Neural cell (in vitro differentiated cells): Measurements from ENCODE around the gene TMEM87A.

Source experiments
- CTCF ChIP-seq: fragments of 450-650 bp; IDR thresholded peaks from 2 replicates; pipeline ENCODE4 v1.5.1; 2014; ENCODE audit warnings: antibody characterized with exemption, mild to moderate bottlenecking, moderate library complexity; ENCODE audit not compliant: poor library complexity, severe bottlenecking
- EP300 ChIP-seq: fragments of 450-650 bp; conservative IDR thresholded peaks from 2 replicates; pipeline ENCODE4 v1.6.1; 2014; ENCODE audit warnings: antibody characterized with exemption, mild to moderate bottlenecking, moderate library complexity; ENCODE audit not compliant: poor library complexity, severe bottlenecking
- EZH2 ChIP-seq: fragments of 200-600, 300-800 bp; shearing (Covaris generic), sonication (generic); IDR thresholded peaks from 2 replicates; pipeline ENCODE4 v1.6.1; 2014; ENCODE audit warnings: antibody characterized with exemption, low read length, borderline replicate concordance, mild to moderate bottlenecking; ENCODE audit not compliant: insufficient read depth, poor library complexity, severe bottlenecking
- MXI1 ChIP-seq: fragments of 450-650 bp; conservative IDR thresholded peaks from 2 replicates; pipeline ENCODE4 v1.6.1; 2014; ENCODE audit warnings: antibody characterized with exemption, mild to moderate bottlenecking; ENCODE audit not compliant: poor library complexity, severe bottlenecking
- REST ChIP-seq: IDR thresholded peaks from 2 replicates; pipeline ENCODE4 v1.6.1; 2012; ENCODE audit warnings: borderline replicate concordance
- SMC3 ChIP-seq: fragments of 450-650 bp; conservative IDR thresholded peaks from 2 replicates; pipeline ENCODE4 v1.6.1; 2014; ENCODE audit warnings: antibody characterized with exemption, mild to moderate bottlenecking, moderate library complexity; ENCODE audit not compliant: poor library complexity
- TAF1 ChIP-seq: IDR thresholded peaks from 2 replicates; pipeline ENCODE4 v1.6.1; 2012; ENCODE audit warnings: low read depth

GRCh38 chr15:42315521-42315920 is 42.3 kb upstream of the TMEM87A start:
- no peak for TF ChIP-seq SMC3
- TF ChIP-seq CTCF, result no peak
- TF ChIP-seq REST, result no peak
- TF ChIP-seq EP300, result no peak
- no peak for TF ChIP-seq TAF1
- TF ChIP-seq EZH2, result no peak
- TF ChIP-seq MXI1, result no peak
